AG08396 (cell line): ENCODE data around the gene PARD3.
A peak's percentile ranks its signal among the peaks of the same experiment; 100 is the strongest.
"Not testable (repeated sequence)": the region's sequence is repeated elsewhere in the genome, so short reads cannot be mapped to it uniquely, and the experiment has no call there.

Experiments used
- DNase-seq: peaks from one replicate; pipeline ENCODE4 v3.0.0; 2012; ENCODE audit warnings: low spot score, mixed read lengths

PARD3 gene

DNA sequence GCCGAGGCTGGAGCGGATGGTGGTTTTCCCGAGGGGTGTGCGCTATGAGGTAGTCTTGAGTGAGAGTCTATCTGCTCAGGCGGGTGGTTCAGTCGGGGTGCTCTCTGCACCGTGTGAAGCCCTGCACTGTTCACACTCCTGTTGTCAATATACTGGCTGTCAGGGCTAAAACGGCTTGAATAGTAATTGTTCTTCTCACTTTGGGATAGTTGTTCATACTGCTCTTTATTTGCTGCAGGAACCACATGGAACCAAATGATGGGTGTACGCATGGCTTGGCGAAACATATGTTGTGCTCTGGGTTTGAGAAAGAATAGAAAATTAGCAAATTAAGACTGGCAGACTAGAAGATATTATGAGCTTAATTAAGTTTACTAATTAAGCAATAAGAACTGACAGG, 432.5 kb downstream of the PARD3 start:
- no peak for DNase-seq

DNA sequence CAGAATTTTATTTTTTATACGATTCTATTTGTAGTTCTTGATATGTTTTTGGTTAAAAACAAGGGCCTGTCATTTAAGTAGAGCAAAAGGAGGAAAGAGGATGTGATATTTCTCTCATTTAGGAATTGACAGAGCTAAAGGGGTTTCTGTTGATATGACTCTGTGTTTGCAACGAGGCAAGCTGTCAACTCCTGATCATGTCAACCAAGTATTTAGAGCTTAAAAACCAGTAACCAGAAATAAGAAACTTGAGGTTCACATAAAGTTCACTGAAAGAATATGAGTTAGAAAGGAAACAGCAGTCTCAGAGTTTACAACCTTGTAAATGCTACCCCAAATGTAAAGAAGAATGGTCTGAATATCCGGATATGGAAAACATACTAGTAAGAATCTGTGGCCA, 434.2 kb downstream of the PARD3 start:
- no peak for DNase-seq

- DNase-seq = no peak
Measured at GRCh38 chr10:34378297-34378696, 436.8 kb downstream of the PARD3 start.

DNA sequence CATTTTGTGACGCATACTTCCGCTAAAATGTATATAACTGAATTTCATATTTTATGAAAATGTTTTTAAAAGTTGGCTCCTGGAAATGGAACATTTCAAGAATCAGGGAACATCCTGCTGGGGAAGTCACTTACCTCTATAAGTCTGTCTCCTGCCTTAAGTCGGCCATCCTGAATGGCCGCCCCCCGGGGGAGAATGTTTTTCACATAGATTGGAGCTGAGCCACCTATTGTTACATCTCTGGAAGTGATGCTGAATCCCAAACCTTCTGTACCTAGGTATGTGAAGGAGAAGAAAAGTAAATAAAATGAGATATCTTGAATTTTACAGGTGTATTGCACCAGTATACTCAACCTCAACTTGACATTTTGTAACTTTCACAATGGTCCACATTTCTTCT, 437.3 kb downstream of the PARD3 start:
- no peak for DNase-seq

GRCh38 chr10:34374356-34375045, 440.6 kb downstream of the PARD3 start:
- DNase-seq = no peak

DNA sequence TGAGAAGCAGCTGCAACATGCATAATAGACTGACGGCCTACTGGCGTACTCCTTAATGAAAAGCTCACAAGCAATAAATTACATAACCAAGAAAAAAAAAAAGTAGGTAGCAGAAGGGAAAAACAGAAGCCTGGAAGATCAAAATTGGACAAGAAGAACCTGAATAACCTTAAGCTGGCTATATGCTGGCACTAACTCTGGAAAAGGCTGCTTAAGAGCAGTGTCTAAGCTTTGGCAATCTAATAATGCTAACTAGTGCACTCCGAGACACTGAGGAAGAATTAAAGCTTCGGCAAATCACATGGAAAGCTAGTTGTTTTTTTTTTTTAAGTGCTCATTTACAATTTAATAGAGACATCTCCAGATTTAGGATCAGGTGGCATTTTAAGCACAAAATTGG, 441.9 kb downstream of the PARD3 start:
- DNase-seq = no peak

DNA sequence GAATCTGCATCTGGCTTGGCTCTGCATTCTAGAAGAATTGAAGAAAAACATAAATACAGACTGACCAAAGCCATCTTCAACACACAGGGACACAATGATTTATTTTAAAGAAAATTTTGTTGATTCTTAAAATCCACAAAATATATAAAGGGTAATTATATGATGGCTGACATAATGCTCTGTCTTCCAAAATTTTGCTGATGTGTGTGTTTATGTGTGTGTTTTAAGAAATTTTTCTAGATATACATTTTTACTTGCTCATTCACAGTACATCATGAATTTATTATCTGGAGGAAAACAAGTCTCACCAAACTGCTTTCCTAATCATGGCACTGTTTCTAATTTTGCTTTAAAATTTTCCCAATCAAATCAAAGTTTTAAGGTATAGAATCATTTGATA, 442.6 kb downstream of the PARD3 start:
- DNase-seq = no peak

GRCh38 chr10:34370126-34370525, 445.0 kb downstream of the PARD3 start:
- no peak for DNase-seq

GRCh38 chr10:34369120-34369519, 446.0 kb downstream of the PARD3 start:
- no peak for DNase-seq

DNA sequence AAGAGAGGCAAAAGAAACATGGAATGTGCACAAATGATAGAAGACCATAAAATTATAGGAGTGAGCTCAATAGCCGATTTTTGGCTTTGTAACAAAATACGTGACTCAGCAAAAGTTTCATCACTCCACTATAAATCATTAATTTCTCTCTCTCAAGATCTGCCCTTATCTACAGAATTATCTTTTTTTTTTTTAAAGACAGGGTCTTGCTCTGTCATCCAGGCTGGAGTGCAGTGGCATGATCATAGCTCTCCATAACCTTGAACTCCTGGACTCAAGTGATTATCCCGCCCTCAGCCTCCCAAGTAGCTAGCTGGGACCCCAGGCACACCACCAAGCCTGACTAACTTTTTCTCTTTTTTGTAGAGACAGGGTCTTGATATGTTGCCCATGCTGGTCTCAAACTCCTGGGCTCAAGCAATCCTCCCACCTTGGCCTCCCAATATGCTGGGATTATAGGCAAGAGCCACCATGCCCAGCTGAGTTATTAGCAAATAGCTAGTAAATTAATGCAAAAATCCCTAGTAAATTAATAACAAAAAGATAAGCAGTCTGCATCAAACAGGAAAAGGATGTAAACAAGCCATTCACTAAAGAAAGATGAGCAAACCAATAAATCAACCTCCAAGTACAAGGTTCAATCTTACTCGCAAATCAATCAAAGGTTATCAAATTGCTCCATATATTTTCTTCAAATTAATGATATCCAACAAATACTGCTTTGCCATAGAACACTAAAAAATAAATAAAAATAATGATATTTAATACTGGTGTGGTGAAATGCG, 450.7 kb downstream of the PARD3 start:
- DNase-seq = no peak

GRCh38 chr10:34360984-34361383, 454.1 kb downstream of the PARD3 start:
- DNase-seq = no peak

- no peak for DNase-seq
Measured at GRCh38 chr10:34359435-34359813, 455.7 kb downstream of the PARD3 start.

DNA sequence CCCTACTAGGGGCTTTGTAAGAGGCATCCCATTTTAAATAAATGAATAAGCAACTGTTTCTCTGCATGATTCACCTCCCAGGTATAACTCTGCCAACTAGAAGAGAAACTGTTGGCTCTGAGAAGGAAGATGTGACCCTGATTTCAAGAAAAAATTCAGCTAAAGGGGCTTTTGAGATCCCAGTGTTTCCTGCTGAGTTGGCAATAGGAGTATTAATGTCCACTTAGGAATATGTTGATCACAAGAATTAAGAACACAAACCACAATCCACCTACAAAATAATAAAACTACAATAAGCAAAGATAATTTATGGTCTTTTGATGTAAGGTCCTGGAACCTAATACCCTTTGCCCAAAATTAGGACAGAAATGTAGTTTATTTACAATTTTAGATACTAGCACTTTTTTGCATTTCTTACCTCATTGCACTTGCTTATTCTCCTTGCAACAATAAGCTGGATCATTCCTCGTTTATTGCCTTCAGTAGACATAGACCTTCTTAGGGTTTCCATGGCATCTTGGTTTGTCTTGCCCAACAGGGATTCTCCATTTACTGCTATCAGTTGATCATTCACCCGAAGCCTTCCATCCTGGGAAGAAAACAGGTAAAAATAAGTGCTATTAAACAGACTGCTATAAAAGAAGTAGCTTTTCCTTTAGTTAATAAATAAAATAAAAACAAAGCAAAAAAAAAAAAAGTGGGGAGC, 456.2 kb downstream of the PARD3 start:
- DNase-seq = no peak

GRCh38 chr10:34356463-34356862, 458.6 kb downstream of the PARD3 start:
- DNase-seq = no peak

DNA sequence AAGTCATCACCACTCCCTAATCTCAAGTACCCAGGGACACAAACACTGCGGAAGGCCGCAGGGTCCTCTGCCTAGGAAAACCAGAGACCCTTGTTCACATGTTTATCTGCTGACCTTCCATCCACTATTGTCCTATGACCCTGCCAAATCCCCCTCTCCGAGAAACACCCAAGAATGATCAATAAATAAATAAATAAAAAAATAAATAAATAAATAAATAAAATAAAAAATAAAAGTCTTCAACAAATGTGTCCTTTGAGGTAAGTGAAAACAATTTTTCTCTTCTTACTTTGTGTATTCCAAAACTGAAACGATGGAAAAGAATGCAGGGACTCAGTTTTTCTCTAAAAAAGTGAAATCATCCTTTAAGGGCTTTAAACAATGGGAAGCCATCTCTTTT, 461.6 kb downstream of the PARD3 start:
- not testable (repeated sequence) for DNase-seq

DNA sequence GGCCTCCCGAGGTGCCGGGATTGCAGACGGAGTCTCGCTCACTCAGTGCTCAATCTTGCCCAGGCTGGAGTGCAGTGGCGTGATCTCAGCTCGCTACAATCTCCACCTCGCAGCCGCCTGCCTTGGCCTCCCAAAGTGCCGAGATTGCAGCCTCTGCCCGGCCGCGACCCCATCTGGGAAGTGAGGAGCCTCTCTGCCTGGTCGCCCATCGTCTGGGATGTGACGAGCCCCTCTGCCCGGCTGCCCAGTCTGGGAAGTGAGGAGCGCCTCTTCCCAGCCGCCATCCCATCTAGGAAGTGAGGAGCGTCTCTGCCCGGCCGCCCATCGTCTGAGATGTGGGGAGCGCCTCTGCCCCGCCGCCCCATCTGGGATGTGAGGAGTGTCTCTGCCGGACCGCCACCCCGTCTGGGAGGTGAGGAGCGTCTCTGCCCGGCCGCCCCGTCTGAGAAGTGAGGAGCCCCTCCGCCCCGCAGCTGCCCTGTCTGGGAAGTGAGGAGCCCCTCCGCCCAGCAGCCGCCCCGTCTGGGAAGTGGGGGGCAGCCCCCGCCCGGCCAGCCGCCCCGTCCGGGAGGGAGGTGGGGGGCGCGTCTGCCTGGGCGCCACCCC, 462.4 kb downstream of the PARD3 start:
- not testable (repeated sequence) for DNase-seq

GRCh38 chr10:34351161-34351560, 463.9 kb downstream of the PARD3 start:
- DNase-seq = no peak

GRCh38 chr10:34348917-34349485, 466.1 kb downstream of the PARD3 start:
- DNase-seq = no peak

DNA sequence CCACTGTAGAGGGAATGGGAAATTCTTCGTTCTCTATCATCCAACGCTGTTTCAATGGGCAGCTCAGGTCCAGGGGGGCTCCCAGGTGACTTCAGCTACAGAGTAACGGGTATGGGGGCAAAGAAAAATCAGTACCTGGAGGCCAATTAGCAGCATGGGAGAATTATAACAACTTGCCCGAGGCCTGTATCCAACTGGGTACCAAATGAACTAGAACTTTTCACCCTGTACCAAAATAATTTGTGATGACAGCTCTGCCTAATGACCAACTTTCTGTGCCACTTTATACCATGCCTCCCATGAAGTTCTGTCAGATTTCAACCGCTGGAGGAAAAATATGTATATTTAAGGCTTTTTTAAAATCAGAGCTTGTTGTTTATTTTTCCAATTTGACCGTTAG, 467.1 kb downstream of the PARD3 start:
- no peak for DNase-seq

DNA sequence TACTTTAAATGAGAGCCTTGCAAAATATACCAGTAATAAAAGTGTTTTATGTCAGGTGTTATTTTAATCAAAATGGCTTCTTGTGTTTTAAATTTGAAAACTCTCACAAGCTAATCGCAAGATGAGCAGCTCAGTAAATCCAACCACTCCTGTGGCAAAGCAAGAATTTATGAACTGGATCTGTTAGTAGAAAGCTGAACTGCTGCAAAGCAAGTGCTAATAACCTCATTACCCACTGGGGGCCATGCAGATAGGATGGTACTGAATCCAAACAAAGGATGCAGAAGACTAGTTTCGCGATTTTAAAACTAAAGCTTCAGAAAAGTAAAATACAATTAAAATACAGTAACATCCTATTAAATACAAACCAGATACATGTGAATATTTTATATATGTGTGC, 468.0 kb downstream of the PARD3 start:
- DNase-seq = no peak

- DNase-seq = peak; percentile 51
Measured at GRCh38 chr10:34346516-34347100, 468.5 kb downstream of the PARD3 start.

DNA sequence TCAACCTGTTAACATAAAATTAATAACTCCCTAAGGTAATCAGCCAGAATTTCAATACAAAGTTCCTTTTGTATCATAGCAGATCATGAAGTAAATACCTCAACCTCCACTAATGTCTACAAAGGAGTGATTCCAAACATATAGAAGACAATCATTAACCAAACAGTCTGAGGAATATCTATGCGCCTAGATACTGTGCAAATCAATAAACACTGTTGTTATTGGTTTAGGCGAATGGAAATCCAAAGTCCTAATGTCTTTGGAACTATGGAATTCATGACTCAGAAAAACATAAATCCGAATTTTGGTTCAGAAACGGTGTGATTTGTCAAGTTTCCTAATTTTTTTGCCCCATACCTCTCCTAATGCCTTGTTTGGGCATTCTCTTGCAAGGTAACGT, 469.7 kb downstream of the PARD3 start:
- no peak for DNase-seq
